ENCODE measurements around the gene RARA. TPM values are rescaled to one million over a fixed set of nuclear protein-coding genes. Genes with fewer than 3 reads are reported as not detected.

Gene RARA
- total RNA-seq, 1 experiment from 2014 or later, result 35.1 TPM

- intact Hi-C loops (cut with micrococcal nuclease), result no loop called here
Measured at GRCh38 chr17:40281663-40282062, 27.3 kb upstream of the RARA start.

More at GRCh38 chr17:40281663-40282062, 27.3 kb upstream of the RARA start:
- no peaks in the 10 kb centered on the region for H3K27me3 ChIP-seq (ENCODE audit: insufficient read depth, low read length)
- no peak overlapping the region for H2AFZ ChIP-seq (ENCODE audit: low read depth, low read length, poor library complexity, severe bottlenecking)
- no peaks in the 10 kb centered on the region for H3K9me3 ChIP-seq (ENCODE audit: control insufficient read depth in 1 of 2, insufficient read depth in 1 of 2, low read depth in 1 of 2, low read length in 2 of 2)
- H3K36me3 ChIP-seq (ENCODE audit: control insufficient read depth in 1 of 2, insufficient read depth in 2 of 2, low read length in 2 of 2), result peaks cover 26 to 27% of the 10 kb centered on the region in 2 experiments; a peak in 3 of 4 replicates
- no peaks in the 10 kb centered on the region for H4K20me1 ChIP-seq (ENCODE audit: insufficient read depth)
- no peak overlapping the region for H3K27ac ChIP-seq (ENCODE audit: low read depth, low read length)
- no peak overlapping the region for H3K9ac ChIP-seq (ENCODE audit: low read length)
- no peak overlapping the region for H3K4me3 ChIP-seq (replicated peaks in 1 of 2; ENCODE audit: low read depth in 1 of 2, low read length in 2 of 2)
- H3K4me2 ChIP-seq (ENCODE audit: low read length), result no peak overlapping the region
- no TSS peak for BruUV-seq (replicated peaks)
- ATAC-seq (no peak), DNase-seq (ENCODE audit: low read depth, low spot score) (no peak)
- ChIA-PET POLR2A (no interaction called here), CTCF (no interaction called here), RAD21 (ENCODE audit: low non-redundant PET in 1 of 2, low total read pairs in 2 of 2, uncharacterized antibody in 2 of 2, unreplicated experiment in 2 of 2) (interaction anchor here in 1 of 2 experiments (0.7 kb wide), 1 partner anchor 618 kb away, joined by 4 read pairs; no protein-coding TSS in a partner anchor)
- peaks cover 35 to 44% of the 10 kb centered on the region in 2 experiments for H3K4me1 ChIP-seq (ENCODE audit: control insufficient read depth in 1 of 2, insufficient read depth in 2 of 2, low read length in 2 of 2)
- no peaks in the 10 kb centered on the region for H3K9me2 ChIP-seq (ENCODE audit: insufficient read depth)
- no peak for TF ChIP-seq ZFX (IDR thresholded peaks at IDR 0.05)
- TF ChIP-seq, protein P1, sequence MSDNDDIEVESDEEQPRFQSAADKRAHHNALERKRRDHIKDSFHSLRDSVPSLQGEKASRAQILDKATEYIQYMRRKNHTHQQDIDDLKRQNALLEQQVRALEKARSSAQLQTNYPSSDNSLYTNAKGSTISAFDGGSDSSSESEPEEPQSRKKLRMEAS (IDR thresholded peaks at IDR 0.05), result no peak
- TF ChIP-seq, protein P2, sequence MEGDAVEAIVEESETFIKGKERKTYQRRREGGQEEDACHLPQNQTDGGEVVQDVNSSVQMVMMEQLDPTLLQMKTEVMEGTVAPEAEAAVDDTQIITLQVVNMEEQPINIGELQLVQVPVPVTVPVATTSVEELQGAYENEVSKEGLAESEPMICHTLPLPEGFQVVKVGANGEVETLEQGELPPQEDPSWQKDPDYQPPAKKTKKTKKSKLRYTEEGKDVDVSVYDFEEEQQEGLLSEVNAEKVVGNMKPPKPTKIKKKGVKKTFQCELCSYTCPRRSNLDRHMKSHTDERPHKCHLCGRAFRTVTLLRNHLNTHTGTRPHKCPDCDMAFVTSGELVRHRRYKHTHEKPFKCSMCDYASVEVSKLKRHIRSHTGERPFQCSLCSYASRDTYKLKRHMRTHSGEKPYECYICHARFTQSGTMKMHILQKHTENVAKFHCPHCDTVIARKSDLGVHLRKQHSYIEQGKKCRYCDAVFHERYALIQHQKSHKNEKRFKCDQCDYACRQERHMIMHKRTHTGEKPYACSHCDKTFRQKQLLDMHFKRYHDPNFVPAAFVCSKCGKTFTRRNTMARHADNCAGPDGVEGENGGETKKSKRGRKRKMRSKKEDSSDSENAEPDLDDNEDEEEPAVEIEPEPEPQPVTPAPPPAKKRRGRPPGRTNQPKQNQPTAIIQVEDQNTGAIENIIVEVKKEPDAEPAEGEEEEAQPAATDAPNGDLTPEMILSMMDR (IDR thresholded peaks at IDR 0.05 in 2 of 3, conservative IDR thresholded peaks at IDR 0.05 in 1 of 3; ENCODE audit: borderline replicate concordance in 1 of 3, insufficient read depth in 1 of 3, low read depth in 2 of 3, low read length in 2 of 3), result no peak
- no peak for TF ChIP-seq TCF7L2 (IDR thresholded peaks at IDR 0.05; ENCODE audit: borderline replicate concordance, extremely low read depth, insufficient read depth, insufficient read length)
- no peak for TF ChIP-seq SIN3A (IDR thresholded peaks at IDR 0.05; ENCODE audit: low read depth)
- no peak for TF ChIP-seq RAD21 (IDR thresholded peaks at IDR 0.05; ENCODE audit: low read depth)
- TF ChIP-seq EZH2phosphoT487 (IDR thresholded peaks at IDR 0.05; ENCODE audit: borderline replicate concordance), result no peak
- TF ChIP-seq POLR2A (IDR thresholded peaks at IDR 0.05; ENCODE audit: borderline replicate concordance, extremely low read depth, insufficient read depth, insufficient read length), result no peak
- no peak for TF ChIP-seq CEBPB (IDR thresholded peaks at IDR 0.05; ENCODE audit: low read depth)
- TF ChIP-seq SRF (IDR thresholded peaks at IDR 0.05; ENCODE audit: low read depth), result no peak
- TF ChIP-seq EGR1 (IDR thresholded peaks at IDR 0.05; ENCODE audit: low read depth), result no peak
- TF ChIP-seq, protein P3, sequence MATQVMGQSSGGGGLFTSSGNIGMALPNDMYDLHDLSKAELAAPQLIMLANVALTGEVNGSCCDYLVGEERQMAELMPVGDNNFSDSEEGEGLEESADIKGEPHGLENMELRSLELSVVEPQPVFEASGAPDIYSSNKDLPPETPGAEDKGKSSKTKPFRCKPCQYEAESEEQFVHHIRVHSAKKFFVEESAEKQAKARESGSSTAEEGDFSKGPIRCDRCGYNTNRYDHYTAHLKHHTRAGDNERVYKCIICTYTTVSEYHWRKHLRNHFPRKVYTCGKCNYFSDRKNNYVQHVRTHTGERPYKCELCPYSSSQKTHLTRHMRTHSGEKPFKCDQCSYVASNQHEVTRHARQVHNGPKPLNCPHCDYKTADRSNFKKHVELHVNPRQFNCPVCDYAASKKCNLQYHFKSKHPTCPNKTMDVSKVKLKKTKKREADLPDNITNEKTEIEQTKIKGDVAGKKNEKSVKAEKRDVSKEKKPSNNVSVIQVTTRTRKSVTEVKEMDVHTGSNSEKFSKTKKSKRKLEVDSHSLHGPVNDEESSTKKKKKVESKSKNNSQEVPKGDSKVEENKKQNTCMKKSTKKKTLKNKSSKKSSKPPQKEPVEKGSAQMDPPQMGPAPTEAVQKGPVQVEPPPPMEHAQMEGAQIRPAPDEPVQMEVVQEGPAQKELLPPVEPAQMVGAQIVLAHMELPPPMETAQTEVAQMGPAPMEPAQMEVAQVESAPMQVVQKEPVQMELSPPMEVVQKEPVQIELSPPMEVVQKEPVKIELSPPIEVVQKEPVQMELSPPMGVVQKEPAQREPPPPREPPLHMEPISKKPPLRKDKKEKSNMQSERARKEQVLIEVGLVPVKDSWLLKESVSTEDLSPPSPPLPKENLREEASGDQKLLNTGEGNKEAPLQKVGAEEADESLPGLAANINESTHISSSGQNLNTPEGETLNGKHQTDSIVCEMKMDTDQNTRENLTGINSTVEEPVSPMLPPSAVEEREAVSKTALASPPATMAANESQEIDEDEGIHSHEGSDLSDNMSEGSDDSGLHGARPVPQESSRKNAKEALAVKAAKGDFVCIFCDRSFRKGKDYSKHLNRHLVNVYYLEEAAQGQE (IDR thresholded peaks at IDR 0.05; ENCODE audit: low read depth), result no peak
- no peak for TF ChIP-seq FOSL1 (IDR thresholded peaks at IDR 0.05; ENCODE audit: low read depth)
- no peaks in the 10 kb centered on the region for H3K79me2 ChIP-seq (ENCODE audit: insufficient read depth, low read length)

Data from HCT116 (cell line).